ENCODE measurements around the gene MAGEA11. TPM values are rescaled to one million over a fixed set of nuclear protein-coding genes. Genes with fewer than 3 reads are reported as not detected.

The MAGEA11 gene
- total and polyA plus RNA-seq, 2 of the 4 experiments (the other 2 are of a cell fraction) = not detected

GRCh38 chrX:149683966-149684730 lies 27.7 kb upstream of the MAGEA11 start:
- Histone ChIP-seq H4K5ac (ENCODE audit: low read depth, low read length) (no peak overlapping the region), H3K36me3 (ENCODE audit: control insufficient read depth, insufficient read depth, low read length) (no peaks in the 10 kb centered on the region), H2AK5ac (ENCODE audit: low read depth, low read length) (no peak overlapping the region), H3K4me1 (ENCODE audit: control insufficient read depth, insufficient read depth, low read length) (no peaks in the 10 kb centered on the region), H3K27me3 (ENCODE audit: control insufficient read depth, insufficient read depth, low read length) (no peaks in the 10 kb centered on the region; the same call in 1 of the 2 replicates), H3K4ac (ENCODE audit: low read depth, low read length) (no peak overlapping the region), H3K9ac (ENCODE audit: low read depth, low read length) (no peak overlapping the region), H3K9me3 (ENCODE audit: control insufficient read depth, insufficient read depth, low read length) (no peaks in the 10 kb centered on the region), H4K20me1 (ENCODE audit: insufficient read depth, low read length) (no peaks in the 10 kb centered on the region), H3K27ac (ENCODE audit: insufficient read depth, low read length) (no peak overlapping the region), H2AFZ (replicated peaks; ENCODE audit: low read length, poor library complexity) (no peak overlapping the region), H3K9me1 (ENCODE audit: insufficient read depth, low read length) (no peaks in the 10 kb centered on the region), H3K14ac (replicated peaks; ENCODE audit: low read depth, low read length) (no peak overlapping the region), H3K4me3 (ENCODE audit: insufficient read depth, low read depth, low read length) (no peak overlapping the region), H3K56ac (ENCODE audit: extremely low read depth, insufficient read depth, low read length) (no peak overlapping the region), H3K4me2 (ENCODE audit: low read depth, low read length) (no peak overlapping the region), H2BK20ac (ENCODE audit: low read depth, low read length) (no peak overlapping the region), H2BK120ac (ENCODE audit: low read depth, low read length) (no peak overlapping the region), H3K23ac (ENCODE audit: low read depth, low read length) (no peak overlapping the region), H3K18ac (ENCODE audit: low read depth, low read length) (no peak overlapping the region), H2AK9ac (replicated peaks; ENCODE audit: low read depth, low read length, poor library complexity) (no peak overlapping the region), H4K91ac (ENCODE audit: insufficient read depth, low read depth, low read length) (no peak overlapping the region), H2BK5ac (ENCODE audit: low read depth, low read length, poor library complexity, severe bottlenecking) (no peak overlapping the region), H2BK15ac (ENCODE audit: low read depth, low read length) (no peak overlapping the region), H3K79me1 (ENCODE audit: low read depth in 1 of 2, low read length in 2 of 2) (no peaks in the 10 kb centered on the region), H4K8ac (ENCODE audit: low read depth in 2 of 2, low read length in 2 of 2) (no peak overlapping the region)
- intact Hi-C loops (cut with micrococcal nuclease) = no loop called here
- DNase-seq (no peak), ATAC-seq (ENCODE audit: low read depth) (no peak)
- POLR2A ChIA-PET (ENCODE audit: unreplicated experiment) = no interaction called here
- BruUV-seq (replicated peaks) = no TSS peak
- no CpG with 5 or more reads among the region's 6 CpGs for WGBS, 2 experiments (ENCODE audit: extremely low coverage in 2 of 2, insufficient read length in 1 of 2)
- in situ Hi-C loops (cut with MboI; ENCODE audit: low sequenced_read_pairs) = no loop called here
- TF ChIP-seq BHLHE40 (IDR thresholded peaks at IDR 0.05; ENCODE audit: low read depth, low read length) = no peak
- no peak for TF ChIP-seq MXI1 (IDR thresholded peaks at IDR 0.05; ENCODE audit: borderline replicate concordance, low read depth, low read length)
- no peak for TF ChIP-seq USF2 (IDR thresholded peaks at IDR 0.05; ENCODE audit: low read depth, low read length)
- no peak for TF ChIP-seq NFE2L2 (IDR thresholded peaks at IDR 0.05; ENCODE audit: low read depth, low read length)
- no peak for TF ChIP-seq MAFK (IDR thresholded peaks at IDR 0.05; ENCODE audit: low read depth, low read length)
- TF ChIP-seq SMC3 (IDR thresholded peaks at IDR 0.05; ENCODE audit: low read depth, low read length) = no peak
- no peak for TF ChIP-seq CEBPB (IDR thresholded peaks at IDR 0.05; ENCODE audit: low read depth, low read length)
- no peak for TF ChIP-seq CHD1 (IDR thresholded peaks at IDR 0.05; ENCODE audit: low read depth, low read length)
- no peak for TF ChIP-seq RFX5 (IDR thresholded peaks at IDR 0.05; ENCODE audit: low read depth, low read length)
- TF ChIP-seq RAD21 (IDR thresholded peaks at IDR 0.05; ENCODE audit: low read length) = no peak
- no peak for TF ChIP-seq ELK1 (IDR thresholded peaks at IDR 0.05; ENCODE audit: borderline replicate concordance, low read depth, low read length)
- TF ChIP-seq FOS (IDR thresholded peaks at IDR 0.05; ENCODE audit: low read depth, low read length) = no peak
- TF ChIP-seq, protein P1, sequence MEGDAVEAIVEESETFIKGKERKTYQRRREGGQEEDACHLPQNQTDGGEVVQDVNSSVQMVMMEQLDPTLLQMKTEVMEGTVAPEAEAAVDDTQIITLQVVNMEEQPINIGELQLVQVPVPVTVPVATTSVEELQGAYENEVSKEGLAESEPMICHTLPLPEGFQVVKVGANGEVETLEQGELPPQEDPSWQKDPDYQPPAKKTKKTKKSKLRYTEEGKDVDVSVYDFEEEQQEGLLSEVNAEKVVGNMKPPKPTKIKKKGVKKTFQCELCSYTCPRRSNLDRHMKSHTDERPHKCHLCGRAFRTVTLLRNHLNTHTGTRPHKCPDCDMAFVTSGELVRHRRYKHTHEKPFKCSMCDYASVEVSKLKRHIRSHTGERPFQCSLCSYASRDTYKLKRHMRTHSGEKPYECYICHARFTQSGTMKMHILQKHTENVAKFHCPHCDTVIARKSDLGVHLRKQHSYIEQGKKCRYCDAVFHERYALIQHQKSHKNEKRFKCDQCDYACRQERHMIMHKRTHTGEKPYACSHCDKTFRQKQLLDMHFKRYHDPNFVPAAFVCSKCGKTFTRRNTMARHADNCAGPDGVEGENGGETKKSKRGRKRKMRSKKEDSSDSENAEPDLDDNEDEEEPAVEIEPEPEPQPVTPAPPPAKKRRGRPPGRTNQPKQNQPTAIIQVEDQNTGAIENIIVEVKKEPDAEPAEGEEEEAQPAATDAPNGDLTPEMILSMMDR (conservative IDR thresholded peaks at IDR 0.05; ENCODE audit: low read depth, low read length) = no peak
- no peak for TF ChIP-seq MAZ (IDR thresholded peaks at IDR 0.05; ENCODE audit: borderline replicate concordance, low read depth, low read length)
- no peak for TF ChIP-seq POLR2A (IDR thresholded peaks at IDR 0.05; ENCODE audit: low read depth, low read length)
- TF ChIP-seq RCOR1 (IDR thresholded peaks at IDR 0.05; ENCODE audit: insufficient replicate concordance, low read length) = no peak
- dilution Hi-C loops (cut with HindIII; ENCODE audit: low sequenced_read_pairs, unreplicated experiment) = no loop called here
- CTCF ChIA-PET = no interaction called here
